ENCODE data around the gene C1QTNF8. TPM values are rescaled to one million over a fixed set of nuclear protein-coding genes. Genes with fewer than 3 reads are reported as not detected.

The C1QTNF8 gene
- total and polyA plus RNA-seq, 2 of the 8 experiments (the other 6 are each of a cell fraction or from before 2014, with no cell fraction given): not detected

DNA sequence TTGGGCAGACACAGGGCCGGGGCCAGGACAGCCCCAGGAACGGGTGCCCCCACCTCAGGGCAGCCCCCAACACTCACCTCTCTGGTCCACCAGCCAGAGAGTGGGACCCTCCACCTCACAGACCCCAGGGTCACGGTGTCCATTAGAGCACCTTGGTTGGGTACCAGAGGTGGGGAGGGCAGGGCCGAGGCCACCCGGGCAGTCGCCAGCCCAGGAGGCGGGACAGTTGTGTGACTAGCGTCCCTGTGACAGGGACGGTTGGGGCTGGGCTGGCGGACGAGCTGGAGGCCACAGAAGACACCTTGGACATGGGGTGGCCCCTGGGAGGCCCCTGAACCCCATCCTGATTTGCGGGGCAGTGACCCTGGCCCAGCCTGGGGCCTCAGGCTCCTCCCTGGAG lies 11.7 kb upstream of the C1QTNF8 start:
- Histone ChIP-seq H4K20me1 (replicated peaks in 1 of 2; ENCODE audit: control insufficient read depth in 1 of 2, insufficient read depth in 2 of 2, low read length in 2 of 2) (peaks cover 0 to 2% of the 10 kb centered on the region in 2 experiments), H2BK15ac (ENCODE audit: low read length) (no peak overlapping the region), H2BK120ac (replicated peaks; ENCODE audit: low read depth, low read length) (no peak overlapping the region), H3K4me1 (replicated peaks in 1 of 4; ENCODE audit: control insufficient read depth in 3 of 4, insufficient read depth in 4 of 4, low read length in 3 of 4) (peaks cover 0 to 12% (median 3%) of the 10 kb centered on the region in 4 experiments; a peak in 4 of 7 replicates), H4K91ac (replicated peaks; ENCODE audit: insufficient read length, low read length) (no peak overlapping the region), H3K27me3 (replicated peaks in 1 of 4; ENCODE audit: control insufficient read depth in 3 of 4, extremely low read depth in 1 of 4, insufficient read depth in 3 of 4, low read length in 3 of 4) (peaks cover 0 to 12% (median 5%) of the 10 kb centered on the region in 4 experiments; a peak in 5 of 7 replicates), H4K5ac (ENCODE audit: insufficient read length, low read depth, low read length) (no peak overlapping the region), H3K79me1 (ENCODE audit: low read depth, low read length) (no peaks in the 10 kb centered on the region), H3K27ac (ENCODE audit: low read depth, low read length) (no peak overlapping the region), H3K4me2 (ENCODE audit: insufficient read depth in 1 of 2, low read depth in 2 of 2, low read length in 2 of 2) (no peak overlapping the region), H3K14ac (ENCODE audit: insufficient read length) (no peak overlapping the region), H3K4me3 (ENCODE audit: extremely low read depth in 1 of 4, insufficient read depth in 2 of 4, low read depth in 3 of 4, low read length in 4 of 4) (no peak overlapping the region), H3K4ac (replicated peaks; ENCODE audit: insufficient read length, low read depth, low read length) (no peak overlapping the region), H3K9ac (replicated peaks in 1 of 4; ENCODE audit: extremely low read depth in 1 of 4, low read depth in 3 of 4, low read length in 3 of 4) (no peak overlapping the region), H3K9me3 (ENCODE audit: insufficient read depth in 2 of 2, low read depth in 1 of 2, low read length in 1 of 2) (no peaks in the 10 kb centered on the region), H4K8ac (ENCODE audit: extremely low read depth, insufficient read depth, low read length) (no peak overlapping the region), H2BK5ac (ENCODE audit: low read depth, low read length) (no peak overlapping the region), H3K56ac (replicated peaks; ENCODE audit: insufficient read length, low read depth, low read length) (no peak overlapping the region), H2AK5ac (ENCODE audit: low read depth, low read length) (no peak overlapping the region), H3K79me2 (ENCODE audit: control insufficient read depth in 1 of 2, insufficient read depth in 2 of 2, low read length in 2 of 2) (no peaks in the 10 kb centered on the region), H3K23me2 (ENCODE audit: low read depth, low read length) (peaks cover 4% of the 10 kb centered on the region; the same call in 1 of the 2 replicates), H2BK20ac (ENCODE audit: low read length) (no peak overlapping the region), H2AFZ (ENCODE audit: low read length) (no peak overlapping the region), H2BK12ac (ENCODE audit: low read depth, low read length) (no peak overlapping the region), H3K36me3 (ENCODE audit: control insufficient read depth in 2 of 4, insufficient read depth in 4 of 4, low read length in 3 of 4) (no peaks in the 10 kb centered on the region), H3K23ac (ENCODE audit: insufficient read length) (no peak overlapping the region), H3K18ac (ENCODE audit: extremely low read depth, low read length) (no peak overlapping the region)
- FAIRE-seq (no peak), DNase-seq (ENCODE audit: low read depth in 1 of 2, low spot score in 2 of 2) (no peak)
- ChIA-PET CTCF (ENCODE audit: partially characterized antibody) (interaction anchor here (1.0 to 2.6 kb wide), 7 partner anchors 52 to 104 kb away, joined by 3 to 12 read pairs (median 4); no protein-coding TSS in a partner anchor), POLR2A (ENCODE audit: partially characterized antibody) (no interaction called here)
- no peak for TF ChIP-seq ATF3 (IDR thresholded peaks at IDR 0.05; ENCODE audit: insufficient read depth, low read depth, low read length)
- WGBS, 2 experiments (ENCODE audit: extremely low coverage in 1 of 2, insufficient coverage in 1 of 2, insufficient read length in 1 of 2, insufficient replicate concordance in 2 of 2, low coverage in 1 of 2, low lambda C conversion rate in 2 of 2, missing lambda C conversion rate in 1 of 2): 98% methylated on average over 10 of the region's 12 CpGs; no CpG with 5 or more reads in 1 of the 2 experiments

Measured in H1 (cell line).